HG03439 (cell line): ENCODE measurements around the gene CENPX.
A peak's percentile ranks its signal among the peaks of the same experiment; 100 is the strongest.
"Not testable (repeated sequence)": the region's sequence is repeated elsewhere in the genome, so short reads cannot be mapped to it uniquely, and the experiment has no call there.

ENCODE experiments used
- ATAC-seq: cut with Tn5 transposase; IDR thresholded peaks from one replicate; pipeline ENCODE4 v1.9.1; 2021; ENCODE audit warnings: mild to moderate bottlenecking, moderate library complexity; ENCODE audit not compliant: unreplicated experiment

Gene CENPX

DNA sequence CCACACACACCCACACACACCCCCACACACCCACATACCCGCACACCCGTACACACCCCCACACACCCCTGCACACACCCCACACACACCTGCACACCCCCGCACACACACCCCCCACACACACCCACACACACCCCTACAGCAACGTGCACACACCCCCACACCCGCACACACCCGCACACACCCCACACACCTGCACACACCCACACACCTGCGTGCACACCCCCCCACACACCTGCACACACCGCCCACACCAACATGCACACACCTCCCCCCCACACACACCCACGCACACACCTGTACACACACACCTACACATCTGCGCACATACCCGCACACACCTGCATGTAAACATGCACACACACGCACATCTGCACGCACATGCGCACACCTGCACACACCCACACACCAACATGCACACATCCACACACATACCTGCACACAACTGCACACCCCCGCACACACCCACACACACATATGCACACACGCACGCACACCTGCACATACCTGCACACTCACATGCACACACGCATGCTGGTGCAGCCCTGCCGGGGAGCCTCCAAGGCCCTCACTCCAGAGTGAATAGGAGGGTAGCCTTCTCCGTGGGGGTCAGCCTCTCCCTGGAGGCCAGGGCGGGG lies 37.8 kb downstream of the CENPX start:
- ATAC-seq, result no peak

GRCh38 chr17:81983639-81984373 lies 38.9 kb downstream of the CENPX start:
- ATAC-seq, result no peak

- ATAC-seq, result no peak
These were observed 39.6 kb downstream of the CENPX start for GRCh38 chr17:81983011-81983638.

GRCh38 chr17:81981511-81981910 lies 41.2 kb downstream of the CENPX start:
- not testable (repeated sequence) for ATAC-seq

GRCh38 chr17:81980707-81981343 lies 41.9 kb downstream of the CENPX start:
- no peak for ATAC-seq

- ATAC-seq, result no peak
These were observed 42.6 kb downstream of the CENPX start for GRCh38 chr17:81980122-81980521.

DNA sequence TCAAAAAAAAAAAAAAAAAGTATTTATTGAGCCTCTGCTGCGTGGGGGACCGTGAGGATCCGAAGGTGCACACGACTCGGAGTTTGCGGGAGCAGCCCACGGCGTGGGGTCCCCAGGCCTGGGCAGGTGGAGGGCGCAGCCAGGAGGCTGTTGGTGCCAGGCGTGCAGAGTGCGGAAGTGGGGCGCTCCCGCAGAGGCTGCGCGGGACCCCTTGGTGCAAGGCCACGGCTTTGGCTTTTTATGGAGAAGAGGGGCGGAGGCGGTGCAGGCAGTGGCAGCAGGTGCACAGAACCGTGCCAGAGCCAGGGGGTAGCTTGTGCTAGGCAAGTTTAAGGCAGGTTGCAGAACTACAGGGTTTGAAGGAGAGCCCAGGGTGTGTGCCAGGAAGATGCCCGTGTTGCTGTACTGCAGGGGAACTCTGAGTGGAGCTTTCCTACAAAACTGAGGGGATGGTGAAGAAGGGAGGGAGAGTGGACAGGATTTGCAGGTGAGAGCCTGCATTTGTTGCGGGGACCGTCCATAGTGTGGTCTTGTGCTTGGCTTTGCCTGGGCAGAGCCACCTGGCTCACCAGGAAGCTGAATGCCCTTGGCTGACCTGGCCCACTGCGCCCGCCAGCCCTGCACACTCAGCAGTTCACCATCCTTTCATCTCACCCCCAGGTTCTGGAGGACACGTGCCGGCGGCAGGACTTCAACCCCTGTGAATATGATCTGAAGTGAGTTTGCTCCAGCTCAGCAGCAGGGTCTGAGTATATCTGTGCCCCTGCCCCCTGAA lies 44.0 kb downstream of the CENPX start:
- ATAC-seq, result no peak

GRCh38 chr17:81977211-81977808 lies 45.4 kb downstream of the CENPX start, which contains the start of gene ASPSCR1:
Gene ASPSCR1 (plus strand): TSS chr17:81977629. CDS start chr17:81977647, 18 bp downstream.
- peak; percentile 77 for ATAC-seq

DNA sequence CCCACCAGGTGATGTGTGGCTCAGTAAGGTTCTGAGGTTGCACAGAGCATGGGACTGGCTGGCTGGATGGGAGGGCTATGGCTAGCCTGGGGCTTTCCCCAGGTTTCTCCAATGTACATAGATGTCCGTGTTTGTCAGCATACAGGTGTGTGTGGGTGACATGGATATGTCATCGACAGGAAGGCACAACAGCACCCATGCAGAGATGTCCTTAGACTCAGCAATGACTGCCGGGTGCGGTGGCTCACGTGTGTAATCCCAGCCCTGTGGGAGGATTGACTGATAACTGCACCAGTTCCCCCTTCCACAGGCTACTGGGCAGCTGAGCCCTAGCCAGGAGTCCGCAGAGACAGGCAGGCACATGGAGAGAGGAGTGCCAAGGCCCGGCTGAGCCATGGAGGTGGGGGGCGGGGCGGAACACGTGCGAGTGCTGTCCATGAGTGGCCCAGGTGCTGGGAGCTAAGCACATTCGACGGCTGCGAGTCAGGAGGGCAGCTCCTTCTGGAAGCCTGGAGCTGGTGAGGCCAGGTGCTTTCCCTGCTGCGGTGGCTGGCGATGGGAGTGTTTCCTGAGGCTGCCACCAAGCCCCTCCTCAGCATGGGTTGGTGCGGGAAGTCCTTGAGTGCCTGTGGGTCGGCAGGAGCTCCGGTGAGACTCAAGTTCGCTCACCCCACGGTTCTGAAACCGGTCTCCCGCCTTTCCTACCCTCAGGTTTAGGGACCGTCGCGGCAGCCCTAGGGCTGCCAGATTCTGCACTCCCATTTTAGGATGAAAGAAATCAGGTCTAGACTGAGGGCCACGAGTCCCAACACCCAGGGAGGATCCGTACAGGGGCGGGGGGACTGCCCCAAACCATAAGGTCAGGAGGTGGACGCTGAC lies 46.1 kb downstream of the CENPX start:
- ATAC-seq, result peak; percentile 4

DNA sequence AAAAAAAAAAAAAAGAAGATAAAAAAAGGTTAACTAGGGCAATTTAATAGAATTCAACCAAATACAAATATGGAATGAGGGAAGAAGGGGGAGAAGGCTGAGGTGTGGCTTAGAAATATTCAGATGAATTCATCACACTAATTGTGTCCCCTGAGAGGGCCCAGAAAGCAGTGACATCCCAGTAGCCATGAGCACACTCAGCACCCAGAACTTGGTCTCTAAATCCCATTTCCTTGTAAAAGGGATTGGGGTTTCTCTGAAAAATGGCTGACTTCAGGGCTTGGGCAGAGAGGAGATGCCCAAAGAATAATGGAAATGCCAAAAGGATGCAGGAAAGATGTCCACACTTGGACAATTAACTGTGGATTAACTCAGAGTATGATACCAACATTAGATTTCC lies 49.2 kb downstream of the CENPX start:
- ATAC-seq, result no peak

GRCh38 chr17:81968850-81969812 lies 53.5 kb downstream of the CENPX start:
- no peak for ATAC-seq
